ENCODE results near the gene MORN3.

MORN3 gene

DNA sequence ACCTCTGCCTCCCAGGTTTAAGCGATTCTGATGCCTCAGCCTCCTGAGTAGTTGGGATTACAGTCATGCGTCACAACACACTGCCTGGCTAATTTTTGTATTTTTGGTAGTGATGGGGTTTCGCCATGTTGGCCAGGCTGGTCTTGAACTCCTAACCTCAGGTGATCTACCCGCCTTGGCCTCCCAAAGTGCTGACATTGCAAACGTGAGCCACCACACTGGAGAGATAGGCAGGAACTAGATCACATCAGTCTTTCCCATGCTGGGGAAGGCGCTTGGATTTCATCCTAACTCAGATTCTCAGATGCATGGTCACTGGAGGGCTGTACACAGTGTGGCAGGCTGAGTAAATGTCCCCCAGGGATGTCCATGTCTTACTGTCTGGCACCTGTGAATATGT lies 61.2 kb downstream of the MORN3 start:
- no peak for DNase-seq (ENCODE audit: low read depth)
- H3K4me3 ChIP-seq (ENCODE audit: low read length): no peak overlapping the region
- TF ChIP-seq, protein P1, sequence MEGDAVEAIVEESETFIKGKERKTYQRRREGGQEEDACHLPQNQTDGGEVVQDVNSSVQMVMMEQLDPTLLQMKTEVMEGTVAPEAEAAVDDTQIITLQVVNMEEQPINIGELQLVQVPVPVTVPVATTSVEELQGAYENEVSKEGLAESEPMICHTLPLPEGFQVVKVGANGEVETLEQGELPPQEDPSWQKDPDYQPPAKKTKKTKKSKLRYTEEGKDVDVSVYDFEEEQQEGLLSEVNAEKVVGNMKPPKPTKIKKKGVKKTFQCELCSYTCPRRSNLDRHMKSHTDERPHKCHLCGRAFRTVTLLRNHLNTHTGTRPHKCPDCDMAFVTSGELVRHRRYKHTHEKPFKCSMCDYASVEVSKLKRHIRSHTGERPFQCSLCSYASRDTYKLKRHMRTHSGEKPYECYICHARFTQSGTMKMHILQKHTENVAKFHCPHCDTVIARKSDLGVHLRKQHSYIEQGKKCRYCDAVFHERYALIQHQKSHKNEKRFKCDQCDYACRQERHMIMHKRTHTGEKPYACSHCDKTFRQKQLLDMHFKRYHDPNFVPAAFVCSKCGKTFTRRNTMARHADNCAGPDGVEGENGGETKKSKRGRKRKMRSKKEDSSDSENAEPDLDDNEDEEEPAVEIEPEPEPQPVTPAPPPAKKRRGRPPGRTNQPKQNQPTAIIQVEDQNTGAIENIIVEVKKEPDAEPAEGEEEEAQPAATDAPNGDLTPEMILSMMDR (IDR thresholded peaks at IDR 0.05; ENCODE audit: insufficient read depth, low read depth, low read length, missing control alignments): no peak

DNA sequence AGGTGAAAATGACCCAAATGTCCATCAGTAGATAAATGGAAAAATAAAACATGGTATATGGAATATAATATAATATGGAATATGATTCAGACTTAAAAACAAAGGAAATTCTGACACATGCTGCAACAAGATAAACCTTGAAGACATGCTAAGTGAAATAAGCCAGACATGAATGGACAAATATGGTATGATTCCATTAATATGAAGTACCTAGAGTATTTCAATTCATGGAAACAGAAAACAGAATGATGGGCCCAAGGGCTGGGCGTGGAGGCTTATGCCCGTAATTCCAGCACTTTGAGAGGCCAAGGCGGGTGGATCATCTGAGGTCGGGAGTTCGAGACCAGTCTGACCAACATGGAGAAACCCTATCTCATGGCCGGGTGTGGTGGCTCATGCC lies 65.9 kb downstream of the MORN3 start:
- TF ChIP-seq, protein P1 (IDR thresholded peaks at IDR 0.05; ENCODE audit: insufficient read depth, low read depth, low read length, missing control alignments): no peak
- DNase-seq (ENCODE audit: low read depth): peak; percentile 74
- no peak overlapping the region for H3K4me3 ChIP-seq (ENCODE audit: low read length)

DNA sequence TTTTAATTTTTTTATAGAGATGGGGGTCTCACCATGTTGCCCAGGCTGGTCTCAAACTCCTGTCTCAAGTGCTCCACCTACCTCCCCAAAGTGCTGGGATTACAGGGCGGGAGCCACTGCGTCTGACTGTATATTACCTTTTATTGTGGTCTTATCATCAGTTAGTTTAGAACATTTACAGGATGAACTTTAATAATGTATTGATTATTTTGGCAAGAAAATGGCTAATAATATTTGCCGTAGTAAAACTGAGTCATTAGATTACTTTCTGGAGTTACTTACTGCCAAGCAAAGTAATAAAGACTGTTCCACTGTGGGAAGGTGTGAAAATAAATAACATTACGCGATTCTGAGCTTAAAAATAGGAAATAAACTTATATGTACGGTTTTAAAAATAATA lies 66.7 kb downstream of the MORN3 start:
- no peak overlapping the region for H3K4me3 ChIP-seq (ENCODE audit: low read length)
- TF ChIP-seq, protein P1 (IDR thresholded peaks at IDR 0.05; ENCODE audit: insufficient read depth, low read depth, low read length, missing control alignments): no peak
- no peak for DNase-seq (ENCODE audit: low read depth)

DNA sequence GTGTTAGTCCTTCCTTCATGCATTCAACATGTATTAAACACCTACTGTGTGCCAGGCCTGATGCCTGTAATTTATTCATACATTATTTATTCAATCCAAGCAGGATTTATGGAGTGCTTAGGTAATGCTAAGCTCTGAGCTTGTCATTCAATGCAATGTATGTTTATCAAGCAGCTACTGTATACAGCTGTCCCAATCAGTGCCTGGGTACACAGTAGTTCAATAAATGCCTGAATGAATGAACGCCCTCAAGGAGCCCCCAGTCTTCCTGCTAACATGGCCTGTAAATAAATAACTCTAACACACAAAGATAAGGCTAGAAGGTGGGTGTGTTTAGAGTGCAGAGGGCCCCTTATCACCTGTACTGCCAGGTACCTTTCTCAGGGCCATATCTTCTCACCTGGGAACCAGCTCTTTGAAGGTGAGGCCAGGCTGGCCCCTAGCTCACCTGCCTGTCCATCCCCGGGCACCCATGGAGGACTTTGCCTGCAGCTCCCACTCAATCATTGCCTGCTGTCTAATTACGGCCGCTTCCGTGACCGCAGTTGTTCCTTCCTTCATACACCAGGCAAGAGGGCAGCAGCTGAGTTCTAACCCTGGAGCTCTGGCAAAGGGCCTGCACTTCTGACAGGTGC lies 68.6 kb downstream of the MORN3 start:
- TF ChIP-seq, protein P1 (IDR thresholded peaks at IDR 0.05; ENCODE audit: insufficient read depth, low read depth, low read length, missing control alignments): no peak
- no peak for DNase-seq (ENCODE audit: low read depth)
- H3K4me3 ChIP-seq (ENCODE audit: low read length): no peak overlapping the region

All from epithelial cell of esophagus (primary cell).